22Rv1 (cell line): ENCODE data around the gene PHLDB2.

ENCODE experiments used
- H3K27ac ChIP-seq: fragments of 450-650 bp; 2 replicates; pipeline ENCODE4 v1.5.1; 2017
- CTCF ChIP-seq: fragments of 450-650 bp; IDR thresholded peaks from 2 replicates; pipeline ENCODE4 v1.5.1; 2017; ENCODE audit warnings: mild to moderate bottlenecking
- ZFX ChIP-seq: fragments of 450-650 bp; IDR thresholded peaks from 2 replicates; pipeline ENCODE4 v1.6.1; 2017; ENCODE audit warnings: antibody characterized with exemption, borderline replicate concordance

PHLDB2 gene

DNA sequence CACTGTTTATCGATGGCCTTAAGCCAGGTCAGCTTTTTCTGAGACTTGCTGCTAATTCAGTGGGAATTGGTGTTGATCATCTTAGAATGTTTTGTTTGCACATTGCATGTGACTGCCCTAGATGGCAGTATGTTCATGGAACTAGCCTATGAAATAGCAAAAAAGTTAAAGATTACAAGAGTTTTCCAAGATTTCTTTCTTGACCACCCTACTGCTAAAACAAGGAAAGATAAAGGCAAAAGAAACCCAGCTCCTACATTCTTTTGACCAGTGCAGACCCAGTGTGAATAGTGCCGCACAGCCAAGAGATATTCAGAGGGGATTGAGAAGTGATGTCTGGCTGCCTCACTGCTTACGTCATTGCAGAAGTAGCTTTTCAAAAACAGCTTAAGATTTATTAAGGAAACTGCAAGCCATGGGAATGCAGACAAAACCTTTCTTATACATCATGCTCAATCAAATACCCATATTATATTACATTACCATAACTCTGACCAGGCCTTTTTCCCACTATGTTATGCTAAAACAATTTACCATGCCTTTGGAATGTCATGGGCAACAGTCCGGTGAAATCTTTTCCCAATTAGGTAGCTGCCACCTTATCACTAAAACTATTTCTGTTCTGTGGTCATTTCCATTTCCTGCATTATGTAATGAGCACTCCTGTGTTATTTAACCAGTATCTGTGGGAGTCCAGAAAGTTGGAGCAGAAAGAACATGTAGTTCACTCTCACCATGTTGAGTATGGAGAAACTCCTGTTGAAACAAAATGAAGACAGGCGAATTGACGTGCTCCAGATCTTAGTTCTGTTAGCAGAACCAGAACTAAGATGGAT, 6.0 kb downstream of the PHLDB2 start:
- no peak overlapping the region for H3K27ac ChIP-seq
- TF ChIP-seq ZFX (no peak), CTCF (peak; percentile 26; the same call in 1 of the 2 replicates)

- no peak for TF ChIP-seq CTCF
- no peak overlapping the region for H3K27ac ChIP-seq
Measured at GRCh38 chr3:111867889-111868426, 8.9 kb downstream of the PHLDB2 start.

- H3K27ac ChIP-seq, result peak overlapping the region; percentile 65
- TF ChIP-seq CTCF (no peak), ZFX (no peak)
Measured at GRCh38 chr3:111870620-111871019, 11.6 kb downstream of the PHLDB2 start.

- no peak for TF ChIP-seq ZFX
- no peak for TF ChIP-seq CTCF
- H3K27ac ChIP-seq, result no peak overlapping the region
Measured at GRCh38 chr3:111871809-111872623, 13.0 kb downstream of the PHLDB2 start.

DNA sequence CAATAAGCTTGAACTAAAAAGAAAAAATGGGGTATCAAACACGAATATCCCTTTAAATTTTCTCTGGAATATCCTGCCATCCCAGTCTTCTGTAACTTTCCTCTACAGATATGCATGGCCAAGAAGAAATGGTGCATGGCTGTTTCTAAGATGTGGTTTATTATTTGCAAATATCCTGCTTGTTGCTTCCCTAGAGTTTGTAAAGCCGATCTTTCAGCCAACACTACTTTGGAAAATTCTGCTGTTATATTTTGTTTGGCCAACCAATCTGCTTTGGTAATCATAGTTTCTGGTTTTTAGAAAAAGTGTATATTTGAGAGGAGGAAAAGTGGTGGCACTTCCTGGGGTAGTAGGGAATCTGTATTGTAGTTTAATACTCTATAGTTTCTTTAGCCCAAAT, 13.9 kb downstream of the PHLDB2 start:
- no peak overlapping the region for H3K27ac ChIP-seq
- TF ChIP-seq CTCF (no peak), ZFX (no peak)

DNA sequence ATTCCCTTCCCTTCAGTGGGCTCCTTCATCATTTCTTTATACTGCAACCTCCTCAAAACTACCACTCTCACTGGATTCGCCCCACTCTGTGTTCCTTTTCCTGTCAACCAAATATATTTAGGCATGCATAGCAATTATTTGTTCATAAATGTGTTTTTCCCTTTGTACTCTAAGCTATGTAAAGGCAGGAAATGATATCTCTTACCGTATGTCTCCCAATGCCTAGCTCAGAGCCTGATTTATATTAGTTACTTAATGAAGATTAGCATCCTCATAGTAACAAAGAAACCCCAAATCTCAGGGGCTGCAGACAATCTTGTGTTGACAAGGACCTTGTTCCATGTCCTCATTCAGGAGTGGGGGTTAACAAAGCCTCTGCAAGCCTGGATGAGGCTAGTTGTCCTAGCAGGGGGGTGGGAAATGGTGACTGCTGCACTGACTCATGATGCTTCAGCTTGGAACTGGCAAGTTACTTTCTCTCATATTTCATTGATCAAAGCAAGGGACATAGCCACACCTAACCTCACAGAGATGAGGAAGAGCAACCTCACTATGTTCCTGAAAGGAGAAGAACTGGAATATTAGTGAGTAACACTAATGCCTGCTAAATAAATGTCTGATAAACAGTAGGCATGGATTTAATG, 15.2 kb downstream of the PHLDB2 start:
- no peak overlapping the region for H3K27ac ChIP-seq
- TF ChIP-seq ZFX (no peak), CTCF (no peak)
